LNCaP clone FGC (cell line): ENCODE results near the gene ARL5A.

Source experiments
- DNase-seq: peaks from one replicate; pipeline ENCODE4 v3.0.0-alpha.2; 2011; ENCODE audit warnings: low read depth
- H3K4me3 ChIP-seq: 2 replicates; pipeline ENCODE4 v1.5.1; 2011; ENCODE audit warnings: mild to moderate bottlenecking, low read depth, low read length, control low read depth
- CTCF ChIP-seq: IDR thresholded peaks from 2 replicates; pipeline ENCODE4 v1.5.1; 2012; ENCODE audit warnings: mild to moderate bottlenecking; ENCODE audit not compliant: control insufficient read depth, insufficient read depth; ENCODE audit errors: extremely low read depth

ARL5A gene

GRCh38 chr2:151754253-151754897, 73.8 kb downstream of the ARL5A start:
- no peak for DNase-seq
- no peak for TF ChIP-seq CTCF
- no peak overlapping the region for H3K4me3 ChIP-seq

DNA sequence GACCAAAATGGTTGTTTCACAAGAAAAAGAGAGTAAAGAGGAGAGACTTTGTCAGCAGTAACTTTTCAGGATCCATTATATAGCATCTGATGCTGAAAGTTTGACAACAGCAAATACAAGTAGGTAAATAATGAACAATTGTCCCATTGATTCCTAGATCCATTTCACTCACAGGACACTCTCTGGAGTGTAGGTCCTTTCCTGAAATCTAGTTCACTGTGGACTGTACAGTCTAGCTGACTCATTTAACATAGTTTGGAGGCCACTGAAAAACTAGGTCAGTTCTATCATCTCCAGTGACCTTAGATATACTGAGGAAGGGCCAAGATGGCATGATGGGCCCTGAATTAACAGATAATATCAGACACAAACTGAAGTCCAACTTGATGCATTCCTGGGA, 74.7 kb downstream of the ARL5A start:
- no peak for DNase-seq
- no peak overlapping the region for H3K4me3 ChIP-seq
- TF ChIP-seq CTCF = no peak
